SU-DHL-6 (cell line): ENCODE data around the gene TMCO4.

Experiments used
- H2AFZ ChIP-seq: fragments of 200-600 bp; sonication (generic); 2 replicates; pipeline ENCODE4 v1.6.1; 2014; ENCODE audit warnings: low read depth, mild to moderate bottlenecking, moderate library complexity, mixed read lengths, antibody characterized with exemption, low read length; ENCODE audit not compliant: severe bottlenecking
- H3F3A ChIP-seq: fragments of 200-600 bp; shearing (Covaris generic); 2 replicates; pipeline ENCODE4 v1.6.0; 2016; ENCODE audit warnings: antibody characterized with exemption, mild to moderate bottlenecking; ENCODE audit not compliant: insufficient read depth
- H3K27ac ChIP-seq: fragments of 200-600 bp; sonication (generic); 2 replicates; pipeline ENCODE4 v1.5.1; 2016; ENCODE audit warnings: low read depth, mild to moderate bottlenecking, low read length, moderate library complexity, mixed read lengths
- H3K27me3 ChIP-seq: fragments of 200-600 bp; sonication (generic), shearing (Covaris generic); 2 replicates; pipeline ENCODE4 v1.6.0; 2014; ENCODE audit warnings: mild to moderate bottlenecking, low read length
- H3K36me3 ChIP-seq: fragments of 200-600 bp; sonication (generic); 2 replicates; pipeline ENCODE4 v1.6.1; 2014; ENCODE audit warnings: mild to moderate bottlenecking, low read length, mixed read lengths
- H3K4me2 ChIP-seq: fragments of 300-600, 200-600 bp; shearing (Covaris generic), sonication (generic); 2 replicates; pipeline ENCODE4 v1.6.0; 2014; ENCODE audit warnings: low read length, low read depth, mild to moderate bottlenecking; ENCODE audit not compliant: poor library complexity, severe bottlenecking
- H3K4me3 ChIP-seq: fragments of 200-600 bp; sonication (generic); 2 replicates; pipeline ENCODE4 v1.5.1; 2014; ENCODE audit warnings: antibody characterized with exemption, low read length, mild to moderate bottlenecking, mixed read lengths; ENCODE audit not compliant: insufficient read depth, poor library complexity, severe bottlenecking
- H3K79me2 ChIP-seq: fragments of 200-600 bp; sonication (generic); 2 replicates; pipeline ENCODE4 v1.6.1; 2014; ENCODE audit warnings: mild to moderate bottlenecking, low read length, moderate library complexity; ENCODE audit not compliant: insufficient read depth
- H3K9ac ChIP-seq: fragments of 200-600 bp; sonication (generic); 2 replicates; pipeline ENCODE4 v1.7.0; 2014; ENCODE audit warnings: mild to moderate bottlenecking, low read length
- H3K9me2 ChIP-seq: fragments of 200-600 bp; sonication (generic); replicated peaks from 2 replicates; pipeline ENCODE4 v1.6.1; 2014; ENCODE audit warnings: low read length; ENCODE audit not compliant: insufficient read depth
- H3K9me3 ChIP-seq: fragments of 200-600 bp; sonication (generic); 2 replicates; pipeline ENCODE4 v1.6.1; 2014; ENCODE audit warnings: low read length, mixed read lengths; ENCODE audit not compliant: insufficient read depth
- H4K20me1 ChIP-seq: fragments of 200-600 bp; sonication (generic); 2 replicates; pipeline ENCODE4 v1.6.1; 2014; ENCODE audit warnings: low read depth, mild to moderate bottlenecking, antibody characterized with exemption, low read length, moderate library complexity, mixed read lengths
- EZH2phosphoT487 ChIP-seq: fragments of 200-600 bp; sonication (generic), shearing (Covaris generic); conservative IDR thresholded peaks from 2 replicates; pipeline ENCODE4 v1.6.1; 2018; ENCODE audit warnings: mild to moderate bottlenecking, antibody characterized with exemption, low read length, moderate library complexity, mixed read lengths
- TF ChIP-seq, protein P1 (sequence below): fragments of 200-600 bp; sonication (generic); IDR thresholded peaks from one replicate; pipeline ENCODE4 v1.5.1; 2017; ENCODE audit warnings: antibody characterized with exemption, mild to moderate bottlenecking, low read length, moderate library complexity; ENCODE audit not compliant: insufficient read depth, poor library complexity, severe bottlenecking

The TMCO4 gene

GRCh38 chr1:19775831-19776230 lies 23.9 kb downstream of the TMCO4 start:
- Histone ChIP-seq H3F3A (no peaks in the 10 kb centered on the region), H3K9me2 (no peaks in the 10 kb centered on the region), H3K4me2 (no peak overlapping the region), H3K79me2 (no peaks in the 10 kb centered on the region), H3K9ac (no peak overlapping the region), H3K9me3 (no peaks in the 10 kb centered on the region), H3K27me3 (no peaks in the 10 kb centered on the region), H3K4me3 (no peak overlapping the region), H4K20me1 (no peaks in the 10 kb centered on the region), H3K27ac (no peak overlapping the region), H2AFZ (no peak overlapping the region), H3K36me3 (no peaks in the 10 kb centered on the region)
- no peak for TF ChIP-seq EZH2phosphoT487
- TF ChIP-seq, protein P1, sequence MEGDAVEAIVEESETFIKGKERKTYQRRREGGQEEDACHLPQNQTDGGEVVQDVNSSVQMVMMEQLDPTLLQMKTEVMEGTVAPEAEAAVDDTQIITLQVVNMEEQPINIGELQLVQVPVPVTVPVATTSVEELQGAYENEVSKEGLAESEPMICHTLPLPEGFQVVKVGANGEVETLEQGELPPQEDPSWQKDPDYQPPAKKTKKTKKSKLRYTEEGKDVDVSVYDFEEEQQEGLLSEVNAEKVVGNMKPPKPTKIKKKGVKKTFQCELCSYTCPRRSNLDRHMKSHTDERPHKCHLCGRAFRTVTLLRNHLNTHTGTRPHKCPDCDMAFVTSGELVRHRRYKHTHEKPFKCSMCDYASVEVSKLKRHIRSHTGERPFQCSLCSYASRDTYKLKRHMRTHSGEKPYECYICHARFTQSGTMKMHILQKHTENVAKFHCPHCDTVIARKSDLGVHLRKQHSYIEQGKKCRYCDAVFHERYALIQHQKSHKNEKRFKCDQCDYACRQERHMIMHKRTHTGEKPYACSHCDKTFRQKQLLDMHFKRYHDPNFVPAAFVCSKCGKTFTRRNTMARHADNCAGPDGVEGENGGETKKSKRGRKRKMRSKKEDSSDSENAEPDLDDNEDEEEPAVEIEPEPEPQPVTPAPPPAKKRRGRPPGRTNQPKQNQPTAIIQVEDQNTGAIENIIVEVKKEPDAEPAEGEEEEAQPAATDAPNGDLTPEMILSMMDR, result no peak

- Histone ChIP-seq H3K9me3 (no peaks in the 10 kb centered on the region), H3K36me3 (no peaks in the 10 kb centered on the region), H4K20me1 (no peaks in the 10 kb centered on the region), H3K79me2 (no peaks in the 10 kb centered on the region), H3F3A (no peaks in the 10 kb centered on the region), H3K9ac (no peak overlapping the region), H3K9me2 (no peaks in the 10 kb centered on the region), H3K4me2 (no peak overlapping the region), H3K4me3 (no peak overlapping the region), H3K27me3 (no peaks in the 10 kb centered on the region), H3K27ac (no peak overlapping the region), H2AFZ (no peak overlapping the region)
- TF ChIP-seq, protein P1, result no peak
- TF ChIP-seq EZH2phosphoT487, result no peak
Observed at GRCh38 chr1:19775317-19775716, 24.4 kb downstream of the TMCO4 start.

GRCh38 chr1:19774180-19774785 lies 25.4 kb downstream of the TMCO4 start:
- H2AFZ ChIP-seq, result no peak overlapping the region
- no peaks in the 10 kb centered on the region for H3K27me3 ChIP-seq
- no peaks in the 10 kb centered on the region for H4K20me1 ChIP-seq
- H3K4me3 ChIP-seq, result no peak overlapping the region
- no peaks in the 10 kb centered on the region for H3K36me3 ChIP-seq
- H3K9me2 ChIP-seq, result no peaks in the 10 kb centered on the region
- no peak overlapping the region for H3K27ac ChIP-seq
- no peak overlapping the region for H3K4me2 ChIP-seq
- H3K9ac ChIP-seq, result no peak overlapping the region
- no peaks in the 10 kb centered on the region for H3K9me3 ChIP-seq
- TF ChIP-seq, protein P1, result no peak
- TF ChIP-seq EZH2phosphoT487, result no peak
- H3F3A ChIP-seq, result no peaks in the 10 kb centered on the region
- no peaks in the 10 kb centered on the region for H3K79me2 ChIP-seq
